Parathyroid adenoma (tissue), 2 donors: Measurements from ENCODE around the gene ITGB5.

ENCODE experiments used
- H2AFZ ChIP-seq: fragments of 300-600 bp; sonication (generic); one replicate; pipeline ENCODE4 v1.7.0; 2017; ENCODE audit warnings: antibody characterized with exemption, mild to moderate bottlenecking
- H3K27ac ChIP-seq: fragments of 300-600 bp; sonication (generic); one replicate; pipeline ENCODE4 v1.7.0; 2017
- H3K27me3 ChIP-seq: fragments of 300-600 bp; sonication (generic); one replicate; pipeline ENCODE4 v1.7.0; 2017; ENCODE audit warnings: low read length; ENCODE audit not compliant: control insufficient read depth, insufficient read depth
- H3K36me3 ChIP-seq: fragments of 300-600 bp; sonication (generic); one replicate; pipeline ENCODE4 v1.7.0; 2017; ENCODE audit warnings: low read length; ENCODE audit not compliant: control insufficient read depth, insufficient read depth
- H3K4me1 ChIP-seq: fragments of 300-600 bp; sonication (generic); one replicate; pipeline ENCODE4 v1.7.0; 2017; ENCODE audit warnings: control low read depth
- H3K4me2 ChIP-seq: fragments of 300-600 bp; sonication (generic); one replicate; pipeline ENCODE4 v1.7.0; 2017; ENCODE audit warnings: low read length
- H3K4me3 ChIP-seq: fragments of 300-600 bp; sonication (generic); one replicate; pipeline ENCODE4 v1.7.0; 2017; ENCODE audit warnings: low read depth, low read length
- H3K79me2 ChIP-seq: fragments of 300-600 bp; sonication (generic); one replicate; pipeline ENCODE4 v1.7.0; 2017; ENCODE audit warnings: control low read depth
- H3K9ac ChIP-seq: fragments of 300-600 bp; sonication (generic); one replicate; pipeline ENCODE4 v1.7.0; 2017; ENCODE audit warnings: mild to moderate bottlenecking
- H3K9me3 ChIP-seq: fragments of 300-600 bp; sonication (generic); one replicate; pipeline ENCODE4 v1.7.0; 2017; ENCODE audit warnings: low read length; ENCODE audit not compliant: control insufficient read depth
- TF ChIP-seq, protein P1 (sequence below): fragments of 300-600 bp; sonication (generic); IDR thresholded peaks from one replicate; pipeline ENCODE4 v1.7.0; 2017; ENCODE audit warnings: antibody characterized with exemption, mild to moderate bottlenecking
- donor health status: primary hyperparathyroidism.

The ITGB5 gene

DNA sequence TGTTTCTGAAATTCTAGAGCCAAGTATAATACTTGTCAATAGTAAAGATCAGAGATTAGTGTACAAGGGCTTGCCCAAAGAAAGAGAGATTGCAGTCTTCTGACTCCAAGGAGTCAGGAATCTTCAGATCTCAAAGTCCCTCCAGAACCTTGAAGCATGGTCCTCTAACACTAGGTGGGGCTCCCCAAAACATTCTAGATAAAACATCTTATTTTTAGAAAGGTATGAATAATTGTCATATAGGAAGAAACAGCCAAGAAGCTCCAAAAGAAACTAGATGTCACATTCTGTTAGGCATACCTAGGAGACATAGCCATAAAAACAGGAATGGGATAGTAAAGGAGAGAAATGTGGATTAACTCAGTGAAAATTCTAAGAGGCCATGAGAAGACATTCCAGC, 36.7 kb upstream of the ITGB5 start:
- Histone ChIP-seq H3K9ac (no peak overlapping the region), H2AFZ (no peak overlapping the region), H3K36me3 (no peaks in the 10 kb centered on the region), H3K4me2 (no peak overlapping the region), H3K4me3 (no peak overlapping the region), H3K9me3 (no peaks in the 10 kb centered on the region), H3K27ac (no peak overlapping the region), H3K27me3 (no peaks in the 10 kb centered on the region), H3K79me2 (no peaks in the 10 kb centered on the region), H3K4me1 (no peaks in the 10 kb centered on the region)
- TF ChIP-seq, protein P1, sequence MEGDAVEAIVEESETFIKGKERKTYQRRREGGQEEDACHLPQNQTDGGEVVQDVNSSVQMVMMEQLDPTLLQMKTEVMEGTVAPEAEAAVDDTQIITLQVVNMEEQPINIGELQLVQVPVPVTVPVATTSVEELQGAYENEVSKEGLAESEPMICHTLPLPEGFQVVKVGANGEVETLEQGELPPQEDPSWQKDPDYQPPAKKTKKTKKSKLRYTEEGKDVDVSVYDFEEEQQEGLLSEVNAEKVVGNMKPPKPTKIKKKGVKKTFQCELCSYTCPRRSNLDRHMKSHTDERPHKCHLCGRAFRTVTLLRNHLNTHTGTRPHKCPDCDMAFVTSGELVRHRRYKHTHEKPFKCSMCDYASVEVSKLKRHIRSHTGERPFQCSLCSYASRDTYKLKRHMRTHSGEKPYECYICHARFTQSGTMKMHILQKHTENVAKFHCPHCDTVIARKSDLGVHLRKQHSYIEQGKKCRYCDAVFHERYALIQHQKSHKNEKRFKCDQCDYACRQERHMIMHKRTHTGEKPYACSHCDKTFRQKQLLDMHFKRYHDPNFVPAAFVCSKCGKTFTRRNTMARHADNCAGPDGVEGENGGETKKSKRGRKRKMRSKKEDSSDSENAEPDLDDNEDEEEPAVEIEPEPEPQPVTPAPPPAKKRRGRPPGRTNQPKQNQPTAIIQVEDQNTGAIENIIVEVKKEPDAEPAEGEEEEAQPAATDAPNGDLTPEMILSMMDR: no peak

DNA sequence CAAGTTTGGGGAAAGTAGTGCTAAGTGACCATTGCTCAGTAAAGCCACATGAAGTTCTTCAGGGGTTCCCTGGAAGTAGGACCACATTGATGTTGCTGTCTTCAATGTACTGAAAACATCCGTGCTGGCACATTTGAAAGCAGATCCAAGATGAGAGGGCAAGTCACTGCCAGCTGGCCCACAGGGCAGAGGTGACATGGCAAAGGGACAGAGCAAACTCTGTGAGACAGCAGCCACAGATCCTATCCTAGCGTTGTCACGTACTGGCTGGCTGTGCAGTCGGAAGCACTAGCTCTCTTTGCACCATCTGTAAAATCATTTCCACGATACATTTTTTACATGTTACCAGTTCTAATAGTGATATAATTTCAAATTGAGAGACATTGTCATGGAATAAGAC, 33.6 kb upstream of the ITGB5 start:
- H3K4me1 ChIP-seq: no peaks in the 10 kb centered on the region
- H3K36me3 ChIP-seq: no peaks in the 10 kb centered on the region
- no peaks in the 10 kb centered on the region for H3K79me2 ChIP-seq
- H2AFZ ChIP-seq: no peak overlapping the region
- H3K27me3 ChIP-seq: no peaks in the 10 kb centered on the region
- TF ChIP-seq, protein P1: no peak
- H3K9ac ChIP-seq: no peak overlapping the region
- no peak overlapping the region for H3K27ac ChIP-seq
- H3K4me2 ChIP-seq: no peak overlapping the region
- H3K9me3 ChIP-seq: no peaks in the 10 kb centered on the region
- H3K4me3 ChIP-seq: no peak overlapping the region

DNA sequence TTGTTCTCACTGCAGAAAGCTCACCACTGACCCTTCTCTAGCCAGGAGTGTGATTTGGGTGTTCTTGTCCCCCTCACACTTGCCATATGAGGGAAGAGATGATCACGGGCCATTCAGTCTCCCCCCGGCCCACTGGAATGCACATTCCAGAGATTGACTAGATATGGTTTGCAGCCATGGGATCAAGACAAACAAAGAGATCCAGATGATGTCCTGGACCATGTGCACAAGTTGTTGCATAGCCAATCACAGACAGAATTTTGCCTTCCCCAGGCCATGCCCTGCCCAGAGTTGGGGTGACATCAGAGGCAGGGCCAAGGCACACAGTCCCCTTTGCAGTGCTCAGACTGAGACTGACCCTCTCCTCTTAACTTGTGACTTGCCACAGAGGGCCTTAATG, 32.6 kb upstream of the ITGB5 start:
- Histone ChIP-seq H3K9me3 (no peaks in the 10 kb centered on the region), H3K27ac (no peak overlapping the region), H3K4me3 (no peak overlapping the region), H3K79me2 (no peaks in the 10 kb centered on the region), H3K27me3 (no peaks in the 10 kb centered on the region), H3K36me3 (no peaks in the 10 kb centered on the region), H3K9ac (no peak overlapping the region), H2AFZ (no peak overlapping the region), H3K4me1 (no peaks in the 10 kb centered on the region), H3K4me2 (no peak overlapping the region)
- TF ChIP-seq, protein P1: no peak

DNA sequence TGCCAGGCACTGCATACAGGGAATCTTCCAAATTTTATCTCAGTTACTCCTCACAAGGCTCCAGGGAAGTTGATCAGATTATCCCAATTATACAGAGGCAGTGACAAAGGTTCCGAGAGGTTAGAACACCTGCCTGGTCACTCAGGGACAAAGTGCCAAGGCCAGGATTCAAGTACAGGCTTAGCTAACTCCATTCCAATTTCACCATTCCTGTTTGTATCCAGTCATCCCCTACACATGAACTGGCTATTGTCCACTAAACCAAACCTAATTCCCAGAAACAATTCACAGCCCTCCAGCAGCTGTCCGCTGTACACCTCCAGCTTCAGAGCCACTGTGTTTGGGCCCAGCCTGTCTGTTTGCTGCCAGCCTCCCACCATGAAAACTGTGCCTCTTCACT, 31.4 kb upstream of the ITGB5 start:
- Histone ChIP-seq H3K4me2 (no peak overlapping the region), H3K4me1 (no peaks in the 10 kb centered on the region), H2AFZ (no peak overlapping the region), H3K9ac (no peak overlapping the region), H3K27me3 (no peaks in the 10 kb centered on the region), H3K36me3 (no peaks in the 10 kb centered on the region), H3K79me2 (no peaks in the 10 kb centered on the region), H3K27ac (no peak overlapping the region), H3K4me3 (no peak overlapping the region), H3K9me3 (no peaks in the 10 kb centered on the region)
- TF ChIP-seq, protein P1: no peak

DNA sequence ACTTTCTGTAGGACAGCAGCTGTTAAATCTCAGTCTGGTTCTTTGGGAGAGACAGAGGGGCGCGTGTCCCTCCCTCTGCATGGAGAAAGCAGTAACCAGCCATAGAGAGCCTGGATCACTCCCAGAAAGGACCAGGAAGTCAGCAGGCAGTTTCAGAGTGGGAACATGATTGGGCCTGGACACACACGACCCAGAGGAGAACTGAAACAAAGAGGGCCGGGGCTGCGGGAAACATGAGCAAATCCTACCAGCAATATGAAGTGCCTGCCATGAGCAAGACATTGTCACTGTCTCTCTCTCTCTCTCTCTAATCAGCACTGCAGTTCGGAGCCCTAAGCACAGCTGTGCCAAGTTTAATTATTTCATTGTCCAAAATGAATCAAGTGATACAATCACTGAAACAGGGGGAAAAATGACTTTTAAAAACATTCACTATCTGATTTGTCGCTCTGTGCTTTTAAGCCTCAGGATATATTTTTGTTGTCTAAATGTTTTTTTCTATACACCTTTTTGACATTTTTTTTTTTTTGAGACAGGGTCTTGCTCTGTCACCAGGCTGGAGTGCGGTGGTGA, 29.8 kb upstream of the ITGB5 start:
- Histone ChIP-seq H3K9me3 (no peaks in the 10 kb centered on the region), H3K4me3 (no peak overlapping the region), H3K4me1 (no peaks in the 10 kb centered on the region), H3K27ac (no peak overlapping the region), H3K79me2 (no peaks in the 10 kb centered on the region), H3K4me2 (no peak overlapping the region), H3K27me3 (no peaks in the 10 kb centered on the region), H3K9ac (no peak overlapping the region), H2AFZ (no peak overlapping the region), H3K36me3 (no peaks in the 10 kb centered on the region)
- TF ChIP-seq, protein P1: no peak
